Measurements from ENCODE around the gene PLEKHA1.

GRCh38 chr10:122333037-122333436 lies 41.5 kb upstream of the PLEKHA1 start:
- TF ChIP-seq CTCF (IDR thresholded peaks at IDR 0.05; ENCODE audit: insufficient read depth, low read length) (no peak), POLR2AphosphoS5 (IDR thresholded peaks at IDR 0.05; ENCODE audit: low read depth) (no peak), REST (IDR thresholded peaks at IDR 0.05; ENCODE audit: insufficient replicate concordance, low read depth) (no peak), GABPA (IDR thresholded peaks at IDR 0.05; ENCODE audit: low read depth) (no peak), SPI1 (IDR thresholded peaks at IDR 0.05; ENCODE audit: borderline replicate concordance, low read depth) (no peak)

Measured in HL-60 (cell line).